Right lobe of liver (tissue), 6 donors: ENCODE data around the gene NBPF9. TPM values are rescaled to one million over a fixed set of nuclear protein-coding genes. Genes with fewer than 3 reads are reported as not detected.
"Not testable (repeated sequence)": the region's sequence is repeated elsewhere in the genome, so short reads cannot be mapped to it uniquely, and the experiment has no call there.

Experiments used
- ATAC-seq, 4 donors: fragments of 200-7000 bp; cut with Tn5 transposase; one replicate each; pipeline ENCODE4 v1.9.1; 2020; ENCODE audit warnings: mild to moderate bottlenecking in 4 of 4, moderate library complexity in 4 of 4
- DNase-seq, 3 donors: peaks; one replicate each; pipeline ENCODE4 v3.0.0-alpha.2; 2020
- H3K27ac ChIP-seq, 3 donors: fragments of 200-600 bp; one replicate each; pipeline ENCODE4 v1.8.0; 2022
- H3K27me3 ChIP-seq, 2 donors: fragments of 200-600 bp; one replicate each; pipeline ENCODE4 v1.8.0; 2022
- H3K36me3 ChIP-seq, 4 donors: fragments of 200-600 bp; sonication (generic) in 1 of 4; one replicate each; pipeline versions ENCODE4 v1.5.1 to v1.8.0; 2017 to 2022; ENCODE audit warnings: control low read depth in 1 of 4
- H3K4me1 ChIP-seq, 4 donors: fragments of 200-600 bp; sonication (generic) in 1 of 4; one replicate each; pipeline versions ENCODE4 v1.5.1 to v1.8.0; 2017 to 2022; ENCODE audit warnings: control low read depth in 1 of 4
- H3K4me3 ChIP-seq, 3 donors: fragments of 200-600 bp; one replicate each; pipeline ENCODE4 v1.8.0; 2022
- H3K9me3 ChIP-seq, 4 donors: fragments of 200-600 bp; sonication (generic) in 1 of 4; one replicate each; pipeline versions ENCODE4 v1.5.1 to v1.8.0; 2017 to 2022; ENCODE audit warnings: control low read depth in 1 of 4
- WGBS: methylation state at CpG from one replicate; pipeline ENCODE4 v1.1.6; 2018; ENCODE audit warnings: low coverage, low lambda C conversion rate; ENCODE audit not compliant: insufficient coverage; ENCODE audit errors: missing lambda C conversion rate; 5-methylcytosine and 5-hydroxymethylcytosine counted together
- intact Hi-C, 2 donors: fragments of 100-400 bp; cut with DNase I; formaldehyde crosslinking; loops; one replicate each; pipeline versions ENCODE4 v1.11.2 to v1.14.1; 2022
- total RNA-seq, 6 experiments: library from RNA; depleted of rRNA in 2 of 6; stranded (reverse); fragments of >200 nt in 2 of 6; fragmentation: NEBNext Ultra II Directional in 3 of 6; extraction: Animal tissue kit (Norgen Biotek cat#: 25700) in 3 of 6; gene quantifications; one replicate each; pipeline versions ENCODE4 v1.1.0 to v1.2.4, GENCODE V29; 2016 to 2023
- donor health status: DM: no; HTN: yes; CAD: no.
- donor health status: DM: no; HTN: no; CAD: no.
- donor health status: DM: no; HTN: no; CAD: no.
- donor health status: DM: no; HTN: yes; CAD: no.
- donor health status: DM: no; HTN: yes; CAD: no.

NBPF9 gene
- total RNA-seq, 6 experiments from 2014 or later, result 10.6 to 29.8 (median 21.7) TPM

- ATAC-seq, DNase-seq, intact Hi-C loops, H3K9me3 ChIP-seq, H3K27ac ChIP-seq, H3K4me3 ChIP-seq, H3K36me3 ChIP-seq, H3K27me3 ChIP-seq, H3K4me1 ChIP-seq: not testable (repeated sequence)
- 83% methylated on average over 1 of the region's 5 CpGs for WGBS
These were observed 90.8 kb downstream of the NBPF9 start for GRCh38 chr1:149012599-149012998.

GRCh38 chr1:149009761-149010160 is 93.6 kb downstream of the NBPF9 start:
- H3K4me1 ChIP-seq, H3K27me3 ChIP-seq, DNase-seq, H3K9me3 ChIP-seq, H3K36me3 ChIP-seq, H3K27ac ChIP-seq, ATAC-seq, H3K4me3 ChIP-seq, intact Hi-C loops: not testable (repeated sequence)
- WGBS, result 70% methylated on average over 2 of the region's 3 CpGs

- H3K36me3 ChIP-seq, H3K4me1 ChIP-seq, intact Hi-C loops, H3K27ac ChIP-seq, H3K9me3 ChIP-seq, H3K27me3 ChIP-seq, H3K4me3 ChIP-seq, DNase-seq: not testable (repeated sequence)
- ATAC-seq, result peak; percentile 76 to 90 (median 88)
- WGBS, result 50% methylated on average over 2 of the region's 2 CpGs
These were observed 94.6 kb downstream of the NBPF9 start for GRCh38 chr1:149008769-149009168.

GRCh38 chr1:149008326-149008725 is 95.0 kb downstream of the NBPF9 start:
- DNase-seq, H3K36me3 ChIP-seq, H3K27me3 ChIP-seq, H3K27ac ChIP-seq, H3K4me1 ChIP-seq, intact Hi-C loops, H3K9me3 ChIP-seq, H3K4me3 ChIP-seq: not testable (repeated sequence)
- WGBS, result no CpG with 5 or more reads among the region's 4 CpGs
- peak in 3 of 4 donors; percentile 29 to 79 (median 43) for ATAC-seq
